Caco-2 (cell line): ENCODE results near the gene SCFD2. TPM values are rescaled to one million over a fixed set of nuclear protein-coding genes. Genes with fewer than 3 reads are reported as not detected.

Experiments used
- BruUV-seq: library from RNA; stranded (reverse); fragments of 400-500 nt; replicated peaks from 2 replicates; lab custom pipeline; 2021; lab: Mats Ljungman, UMichigan
- CTCF ChIA-PET: fragments of 300-600 bp; sonication (Branson Sonifier 250); formaldehyde crosslinking; loops from one replicate; lab custom pipeline; 2022; ENCODE audit warnings: antibody characterized with exemption; lab: Charles Lee
- POLR2A ChIA-PET: fragments of 300-600 bp; sonication (Branson Sonifier 250); formaldehyde crosslinking; loops from one replicate; lab custom pipeline; 2022; ENCODE audit warnings: antibody characterized with exemption; lab: Charles Lee
- DNase-seq, 2 experiments: peaks; one replicate each; pipeline versions ENCODE4 v3.0.0 to v3.0.0-alpha.2; 2020 to 2022
- H3K27me3 ChIP-seq: replicated peaks from 2 replicates; pipeline ENCODE4 v1.6.0; 2011; ENCODE audit warnings: low read length; ENCODE audit not compliant: control insufficient read depth, insufficient read depth
- H3K36me3 ChIP-seq: 2 replicates; pipeline ENCODE4 v1.5.1; 2011; ENCODE audit warnings: low read length; ENCODE audit not compliant: control insufficient read depth, insufficient read depth
- H3K4me1 ChIP-seq: fragments of 250-450 bp; sonication (Bioruptor Pico); 2 replicates; pipeline ENCODE4 v1.5.1; 2020; ENCODE audit warnings: mild to moderate bottlenecking
- H3K4me3 ChIP-seq: 2 replicates; pipeline ENCODE4 v1.5.1; 2011; ENCODE audit warnings: low read depth, mild to moderate bottlenecking, control low read depth, low read length
- H3K9me3 ChIP-seq: fragments of 250-450 bp; sonication (Bioruptor Pico); 2 replicates; pipeline ENCODE4 v1.5.1; 2020; ENCODE audit warnings: mild to moderate bottlenecking, moderate library complexity
- H3K27ac Mint-ChIP-seq: one replicate; pipeline ENCODE4 v1.8.0; 2022; ENCODE audit warnings: mixed read lengths; ENCODE audit not compliant: unreplicated experiment
- H3K27me3 Mint-ChIP-seq: one replicate; pipeline ENCODE4 v1.8.0; 2022; ENCODE audit warnings: mixed read lengths; ENCODE audit not compliant: insufficient read depth, unreplicated experiment
- H3K36me3 Mint-ChIP-seq: one replicate; pipeline ENCODE4 v1.8.0; 2022; ENCODE audit warnings: mild to moderate bottlenecking, mixed read lengths; ENCODE audit not compliant: insufficient read depth, unreplicated experiment
- H3K4me1 Mint-ChIP-seq: one replicate; pipeline ENCODE4 v1.8.0; 2022; ENCODE audit warnings: low read depth, mixed read lengths; ENCODE audit not compliant: unreplicated experiment
- H3K4me3 Mint-ChIP-seq: one replicate; pipeline ENCODE4 v1.8.0; 2022; ENCODE audit warnings: mild to moderate bottlenecking, moderate library complexity, mixed read lengths; ENCODE audit not compliant: unreplicated experiment
- H3K9me3 Mint-ChIP-seq: one replicate; pipeline ENCODE4 v1.8.0; 2022; ENCODE audit warnings: mixed read lengths; ENCODE audit not compliant: unreplicated experiment
- intact Hi-C: fragments of 100-400 bp; cut with micrococcal nuclease; formaldehyde crosslinking; loops from one replicate; pipeline ENCODE4 v1.10.0; 2022; ENCODE audit not compliant: unreplicated experiment
- total RNA-seq: library from RNA; stranded (reverse); gene quantifications from 2 replicates; pipeline ENCODE4 v1.2.3, GENCODE V29; 2022
- TF ChIP-seq, protein P1 (sequence below), 2 experiments: fragments of 200-600 bp in 1 of 2; IDR thresholded peaks; 1 replicate in 1 of 2; 2 replicates in 1 of 2; pipeline versions ENCODE4 v1.5.1 to v1.8.0; 2011 to 2022; ENCODE audit warnings: antibody characterized with exemption in 1 of 2, control low read depth in 1 of 2, inconsistent platforms in 1 of 2, low read depth in 1 of 2, low read length in 1 of 2, mild to moderate bottlenecking in 1 of 2, moderate library complexity in 1 of 2; ENCODE audit not compliant: insufficient read depth in 1 of 2, severe bottlenecking in 1 of 2, unreplicated experiment in 1 of 2

SCFD2 gene
- total RNA-seq, 1 experiment from 2014 or later = 12.2 TPM

DNA sequence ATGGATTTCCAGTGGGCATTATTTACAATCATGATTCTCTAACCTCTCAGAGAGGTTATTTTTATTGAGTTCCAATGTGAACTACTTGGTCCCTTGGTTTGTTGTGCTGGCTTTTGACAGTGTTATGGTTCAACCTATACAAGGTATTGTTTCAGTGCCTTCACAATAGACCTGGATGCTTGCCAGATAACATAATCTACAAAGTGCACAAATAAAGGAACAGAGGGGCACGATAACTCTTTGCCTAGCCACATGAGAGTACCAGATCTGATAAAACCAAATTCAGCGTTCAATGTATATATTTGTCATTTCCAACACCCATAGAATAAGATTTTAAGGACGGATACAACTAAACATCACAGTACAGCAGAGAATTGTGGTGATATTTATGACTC lies 382.9 kb downstream of the SCFD2 start:
- H3K36me3 Mint-ChIP-seq = no peaks in the 10 kb centered on the region
- intact Hi-C loops = loop anchor here (1.0 to 10.0 kb wide), 12 partner anchors 68 to 876 kb away; partner anchors contain the start of genes ERVMER34-1, RASL11B and USP46
- BruUV-seq = no TSS peak
- ChIA-PET CTCF (interaction anchor here (0.6 to 1.6 kb wide), 10 partner anchors 115 to 1251 kb away, joined by 3 to 8 read pairs (median 4); partner anchors contain the start of gene ERVMER34-1), POLR2A (no interaction called here)
- H3K9me3 Mint-ChIP-seq = no peaks in the 10 kb centered on the region
- H3K9me3 ChIP-seq = no peaks in the 10 kb centered on the region
- TF ChIP-seq, protein P1, sequence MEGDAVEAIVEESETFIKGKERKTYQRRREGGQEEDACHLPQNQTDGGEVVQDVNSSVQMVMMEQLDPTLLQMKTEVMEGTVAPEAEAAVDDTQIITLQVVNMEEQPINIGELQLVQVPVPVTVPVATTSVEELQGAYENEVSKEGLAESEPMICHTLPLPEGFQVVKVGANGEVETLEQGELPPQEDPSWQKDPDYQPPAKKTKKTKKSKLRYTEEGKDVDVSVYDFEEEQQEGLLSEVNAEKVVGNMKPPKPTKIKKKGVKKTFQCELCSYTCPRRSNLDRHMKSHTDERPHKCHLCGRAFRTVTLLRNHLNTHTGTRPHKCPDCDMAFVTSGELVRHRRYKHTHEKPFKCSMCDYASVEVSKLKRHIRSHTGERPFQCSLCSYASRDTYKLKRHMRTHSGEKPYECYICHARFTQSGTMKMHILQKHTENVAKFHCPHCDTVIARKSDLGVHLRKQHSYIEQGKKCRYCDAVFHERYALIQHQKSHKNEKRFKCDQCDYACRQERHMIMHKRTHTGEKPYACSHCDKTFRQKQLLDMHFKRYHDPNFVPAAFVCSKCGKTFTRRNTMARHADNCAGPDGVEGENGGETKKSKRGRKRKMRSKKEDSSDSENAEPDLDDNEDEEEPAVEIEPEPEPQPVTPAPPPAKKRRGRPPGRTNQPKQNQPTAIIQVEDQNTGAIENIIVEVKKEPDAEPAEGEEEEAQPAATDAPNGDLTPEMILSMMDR (IDR thresholded peaks at IDR 0.05; ENCODE audit: insufficient read depth in 1 of 2, low read depth in 1 of 2, low read length in 1 of 2, severe bottlenecking in 1 of 2, unreplicated experiment in 1 of 2) = no peak
- peaks cover 5% of the 10 kb centered on the region; the same call in 1 of the 2 replicates for H3K4me1 ChIP-seq
- no peak overlapping the region for H3K27ac Mint-ChIP-seq
- DNase-seq = no peak
- no peak overlapping the region for H3K4me3 Mint-ChIP-seq
- no peaks in the 10 kb centered on the region for H3K27me3 ChIP-seq
- no peaks in the 10 kb centered on the region for H3K36me3 ChIP-seq
- no peak overlapping the region for H3K4me3 ChIP-seq
- peaks cover 3% of the 10 kb centered on the region for H3K4me1 Mint-ChIP-seq
- no peaks in the 10 kb centered on the region for H3K27me3 Mint-ChIP-seq

DNA sequence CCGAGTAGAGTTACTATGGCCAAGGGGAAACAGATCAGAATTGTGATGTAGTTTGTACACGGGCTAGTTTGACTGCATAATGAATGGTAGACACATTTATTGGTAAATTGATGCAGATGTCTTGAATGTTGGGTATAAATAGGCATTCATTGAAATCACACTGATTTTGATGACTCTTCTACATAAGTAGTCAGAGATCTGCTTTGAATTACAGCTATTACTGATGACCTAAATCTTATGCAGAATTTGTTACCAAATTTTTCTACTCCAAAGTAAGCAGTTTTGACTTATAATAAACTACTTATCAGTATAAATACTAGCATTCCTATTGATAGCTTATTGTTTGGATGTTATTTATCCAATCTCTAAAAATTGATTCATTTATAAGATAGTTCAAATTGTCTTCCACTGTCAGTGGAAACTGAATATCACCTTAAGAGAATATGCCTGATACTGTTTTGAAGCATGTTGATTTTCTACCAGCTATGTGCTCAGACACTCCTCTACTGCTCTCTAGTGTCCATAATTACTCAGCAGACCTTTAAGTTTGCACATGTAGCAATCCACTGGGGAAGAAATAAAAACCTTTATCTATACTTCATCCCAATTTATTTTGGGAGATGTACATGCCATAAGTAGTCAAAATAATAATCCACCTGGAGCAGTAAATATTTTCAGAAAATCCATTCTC lies 383.5 kb downstream of the SCFD2 start:
- TF ChIP-seq, protein P1 (IDR thresholded peaks at IDR 0.05; ENCODE audit: insufficient read depth in 1 of 2, low read depth in 1 of 2, low read length in 1 of 2, severe bottlenecking in 1 of 2, unreplicated experiment in 1 of 2) = peak; percentile 47 to 61

DNA sequence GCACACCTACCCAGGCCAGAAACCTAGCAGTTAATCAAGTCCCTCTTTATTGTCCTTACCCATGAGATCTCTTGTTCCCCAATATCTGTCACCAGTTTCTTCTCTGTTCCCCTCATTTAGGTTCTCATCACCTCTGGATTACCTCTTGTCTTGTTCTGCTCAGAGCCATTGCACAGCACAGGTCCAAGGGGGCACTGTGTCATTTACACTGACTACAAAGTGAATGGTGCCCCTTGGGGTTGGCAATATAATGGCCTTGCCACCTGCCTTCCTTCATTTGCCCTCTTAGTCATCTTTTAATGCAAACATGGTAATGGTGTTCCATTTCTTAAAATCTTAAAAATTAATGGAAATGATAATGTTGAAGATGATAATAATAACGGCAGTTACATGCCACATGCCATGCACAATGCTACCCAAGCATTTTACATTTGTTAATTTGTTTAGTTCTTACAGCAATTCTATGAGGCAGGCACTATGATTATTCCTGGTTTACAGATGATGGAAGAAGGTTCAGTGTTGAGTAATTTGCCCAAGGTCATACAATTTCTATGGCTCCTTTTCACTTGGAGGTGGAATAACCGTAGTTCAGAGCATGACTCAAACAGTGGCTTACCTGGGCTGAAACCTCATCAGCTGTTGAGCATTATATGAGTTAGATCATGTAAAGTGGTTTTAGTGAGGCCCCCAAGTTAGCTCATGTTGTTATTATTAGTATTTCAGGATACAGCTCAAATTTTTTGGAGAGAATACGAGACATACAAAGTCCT lies 385.9 kb downstream of the SCFD2 start:
- ChIA-PET CTCF (interaction anchor here (1.1 kb wide), 1 partner anchor 392 kb away, joined by 3 read pairs; no protein-coding TSS in a partner anchor), POLR2A (no interaction called here)
- no peaks in the 10 kb centered on the region for H3K36me3 ChIP-seq
- H3K27me3 Mint-ChIP-seq = no peaks in the 10 kb centered on the region
- H3K4me1 ChIP-seq = peaks cover 5% of the 10 kb centered on the region; the same call in 1 of the 2 replicates
- no peaks in the 10 kb centered on the region for H3K36me3 Mint-ChIP-seq
- H3K4me3 ChIP-seq = no peak overlapping the region
- no peaks in the 10 kb centered on the region for H3K9me3 ChIP-seq
- intact Hi-C loops = loop anchor here (5.0 to 10.0 kb wide), 4 partner anchors 195 to 873 kb away; partner anchors contain the start of genes ERVMER34-1 and USP46
- TF ChIP-seq, protein P1 (IDR thresholded peaks at IDR 0.05; ENCODE audit: insufficient read depth in 1 of 2, low read depth in 1 of 2, low read length in 1 of 2, severe bottlenecking in 1 of 2, unreplicated experiment in 1 of 2) = no peak
- no peak overlapping the region for H3K4me3 Mint-ChIP-seq
- BruUV-seq = no TSS peak
- H3K4me1 Mint-ChIP-seq = peaks cover 7% of the 10 kb centered on the region
- H3K27ac Mint-ChIP-seq = no peak overlapping the region
- H3K9me3 Mint-ChIP-seq = no peaks in the 10 kb centered on the region
- DNase-seq = no peak
- no peaks in the 10 kb centered on the region for H3K27me3 ChIP-seq

More for the DNA sequence above, 383.5 kb downstream of the SCFD2 start:
- Histone ChIP-seq H3K27me3 (no peaks in the 10 kb centered on the region), H3K36me3 (no peaks in the 10 kb centered on the region), H3K4me1 (peaks cover 5% of the 10 kb centered on the region; the same call in 1 of the 2 replicates), H3K9me3 (no peaks in the 10 kb centered on the region), H3K4me3 (no peak overlapping the region)
- Mint-ChIP-seq H3K4me1 (peaks cover 7% of the 10 kb centered on the region), H3K36me3 (no peaks in the 10 kb centered on the region), H3K27me3 (no peaks in the 10 kb centered on the region), H3K4me3 (no peak overlapping the region), H3K9me3 (no peaks in the 10 kb centered on the region), H3K27ac (no peak overlapping the region)
- intact Hi-C loops = loop anchor here (2.0 to 10.0 kb wide), 9 partner anchors 68 to 875 kb away; partner anchors contain the start of genes ERVMER34-1, RASL11B and USP46
- ChIA-PET POLR2A (no interaction called here), CTCF (interaction anchor here (0.6 to 1.6 kb wide), 9 partner anchors 114 to 1252 kb away, joined by 3 to 9 read pairs (median 4); partner anchors contain the start of gene ERVMER34-1)
- DNase-seq = peak in 1 of 2 experiments; percentile 40
- BruUV-seq = no TSS peak
